Endothelial cell of umbilical vein (primary cell): ENCODE results near the gene POLR3B.

Experiments used
- EZH2 ChIP-seq: IDR thresholded peaks from 2 replicates; pipeline ENCODE4 v1.6.1; 2012; ENCODE audit warnings: borderline replicate concordance, low read depth, mild to moderate bottlenecking, moderate library complexity, low read length, inconsistent platforms; ENCODE audit not compliant: severe bottlenecking
- GATA2 ChIP-seq: IDR thresholded peaks from 2 replicates; pipeline ENCODE4 v1.7.0; 2011; ENCODE audit warnings: low read depth, mild to moderate bottlenecking, moderate library complexity, mixed read lengths, low read length; ENCODE audit not compliant: insufficient read length, insufficient read depth
- POLR2A ChIP-seq: IDR thresholded peaks from 2 replicates; pipeline ENCODE4 v1.6.1; 2012; ENCODE audit warnings: low read depth, mild to moderate bottlenecking, control low read depth, low read length
- POLR2AphosphoS5 ChIP-seq: IDR thresholded peaks from 2 replicates; pipeline ENCODE4 v1.6.1; 2012; ENCODE audit warnings: low read depth, mild to moderate bottlenecking, control low read depth, low read length, moderate library complexity; ENCODE audit not compliant: insufficient read depth
- TF ChIP-seq, protein P1 (sequence below), 2 donors: IDR thresholded peaks; 1 replicate in 1 of 2; 2 replicates in 1 of 2; pipeline ENCODE4 v1.5.1; 2011; ENCODE audit warnings: low read length in 2 of 2, mild to moderate bottlenecking in 2 of 2, moderate library complexity in 2 of 2, control low read depth in 1 of 2, inconsistent platforms in 1 of 2, low read depth in 1 of 2; ENCODE audit not compliant: insufficient read depth in 1 of 2; ENCODE audit errors: extremely low read depth in 1 of 2

DNA sequence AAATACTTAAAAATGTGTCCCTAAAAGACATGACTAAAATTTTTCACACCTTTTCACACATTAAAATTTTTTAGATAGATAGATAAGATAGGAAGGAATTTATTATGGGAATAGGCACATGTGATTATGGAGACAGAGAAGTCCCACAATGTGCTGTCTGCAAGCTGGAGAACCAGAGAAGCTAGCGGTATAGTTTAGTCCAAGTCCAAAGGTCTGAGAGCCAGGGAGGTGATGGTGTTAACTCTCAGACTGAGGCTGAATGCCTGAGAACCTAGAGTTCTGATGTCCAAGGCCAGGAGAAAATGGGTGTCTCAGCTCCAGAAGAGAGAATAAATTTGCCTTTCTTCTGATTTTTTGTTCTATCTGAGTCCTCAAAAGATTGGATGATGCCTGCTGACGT, 65.7 kb downstream of the POLR3B start:
- TF ChIP-seq, protein P1, sequence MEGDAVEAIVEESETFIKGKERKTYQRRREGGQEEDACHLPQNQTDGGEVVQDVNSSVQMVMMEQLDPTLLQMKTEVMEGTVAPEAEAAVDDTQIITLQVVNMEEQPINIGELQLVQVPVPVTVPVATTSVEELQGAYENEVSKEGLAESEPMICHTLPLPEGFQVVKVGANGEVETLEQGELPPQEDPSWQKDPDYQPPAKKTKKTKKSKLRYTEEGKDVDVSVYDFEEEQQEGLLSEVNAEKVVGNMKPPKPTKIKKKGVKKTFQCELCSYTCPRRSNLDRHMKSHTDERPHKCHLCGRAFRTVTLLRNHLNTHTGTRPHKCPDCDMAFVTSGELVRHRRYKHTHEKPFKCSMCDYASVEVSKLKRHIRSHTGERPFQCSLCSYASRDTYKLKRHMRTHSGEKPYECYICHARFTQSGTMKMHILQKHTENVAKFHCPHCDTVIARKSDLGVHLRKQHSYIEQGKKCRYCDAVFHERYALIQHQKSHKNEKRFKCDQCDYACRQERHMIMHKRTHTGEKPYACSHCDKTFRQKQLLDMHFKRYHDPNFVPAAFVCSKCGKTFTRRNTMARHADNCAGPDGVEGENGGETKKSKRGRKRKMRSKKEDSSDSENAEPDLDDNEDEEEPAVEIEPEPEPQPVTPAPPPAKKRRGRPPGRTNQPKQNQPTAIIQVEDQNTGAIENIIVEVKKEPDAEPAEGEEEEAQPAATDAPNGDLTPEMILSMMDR (IDR thresholded peaks at IDR 0.05; ENCODE audit: extremely low read depth in 1 of 2, insufficient read depth in 1 of 2, low read depth in 1 of 2, low read length in 2 of 2), result no peak
- TF ChIP-seq POLR2AphosphoS5 (no peak), POLR2A (no peak), EZH2 (no peak), GATA2 (no peak)
